Type B pancreatic cell (in vitro differentiated cells): ENCODE measurements around the gene PLEKHA6. TPM values are rescaled to one million over a fixed set of nuclear protein-coding genes. Genes with fewer than 3 reads are reported as not detected.
"Not testable (repeated sequence)": the region's sequence is repeated elsewhere in the genome, so short reads cannot be mapped to it uniquely, and the experiment has no call there.

Experiments
- DNase-seq: peaks from one replicate; pipeline ENCODE4 v3.0.0; 2021; ENCODE audit warnings: mixed read lengths; ENCODE audit not compliant: unreplicated experiment; ENCODE audit errors: extremely low spot score
- H3K27ac Mint-ChIP-seq: 2 replicates; pipeline ENCODE4 v1.8.0; 2021; ENCODE audit warnings: mild to moderate bottlenecking, mixed read lengths
- H3K27me3 Mint-ChIP-seq: 2 replicates; pipeline ENCODE4 v1.8.0; 2021; ENCODE audit warnings: mixed read lengths
- H3K36me3 Mint-ChIP-seq: 2 replicates; pipeline ENCODE4 v1.8.0; 2021; ENCODE audit warnings: mixed read lengths
- H3K4me1 Mint-ChIP-seq: one replicate; pipeline ENCODE4 v1.8.0; 2021; ENCODE audit warnings: mixed read lengths; ENCODE audit not compliant: unreplicated experiment
- H3K4me3 Mint-ChIP-seq: 2 replicates; pipeline ENCODE4 v1.8.0; 2021; ENCODE audit warnings: mild to moderate bottlenecking, mixed read lengths
- H3K9me3 Mint-ChIP-seq: 2 replicates; pipeline ENCODE4 v1.8.0; 2021; ENCODE audit warnings: mixed read lengths
- CTCF ChIP-seq: fragments of 200-600 bp; sonication (generic); conservative IDR thresholded peaks from 2 replicates; pipeline ENCODE4 v1.5.0; 2021; ENCODE audit warnings: antibody characterized with exemption, mild to moderate bottlenecking
- total RNA-seq: library from RNA; stranded (reverse); gene quantifications from 2 replicates; pipeline ENCODE4 v1.2.1, GENCODE V29; 2021; ENCODE audit warnings: low replicate concordance

The PLEKHA6 gene
- total RNA-seq, 1 donor from 2014 or later: 37.8 TPM

GRCh38 chr1:204331275-204331674, 28.5 kb downstream of the PLEKHA6 start:
- no peak for TF ChIP-seq CTCF
- no peak overlapping the region for H3K4me3 Mint-ChIP-seq
- no peaks in the 10 kb centered on the region for H3K27me3 Mint-ChIP-seq
- H3K9me3 Mint-ChIP-seq: no peaks in the 10 kb centered on the region
- no peak for DNase-seq
- H3K36me3 Mint-ChIP-seq: peaks cover 5% of the 10 kb centered on the region
- peaks cover 33% of the 10 kb centered on the region for H3K4me1 Mint-ChIP-seq
- H3K27ac Mint-ChIP-seq: peak overlapping the region; percentile 39

GRCh38 chr1:204327870-204328269, 31.9 kb downstream of the PLEKHA6 start:
- H3K4me3 Mint-ChIP-seq, H3K36me3 Mint-ChIP-seq, H3K27me3 Mint-ChIP-seq, H3K9me3 Mint-ChIP-seq, DNase-seq, H3K27ac Mint-ChIP-seq: not testable (repeated sequence)
- H3K4me1 Mint-ChIP-seq: peaks cover 31% of the 10 kb centered on the region

GRCh38 chr1:204327359-204327758, 32.4 kb downstream of the PLEKHA6 start:
- no peak overlapping the region for H3K4me3 Mint-ChIP-seq
- peaks cover 5% of the 10 kb centered on the region for H3K36me3 Mint-ChIP-seq
- no peak for DNase-seq
- H3K4me1 Mint-ChIP-seq: peaks cover 32% of the 10 kb centered on the region
- no peak for TF ChIP-seq CTCF
- H3K27me3 Mint-ChIP-seq: no peaks in the 10 kb centered on the region
- no peaks in the 10 kb centered on the region for H3K9me3 Mint-ChIP-seq
- no peak overlapping the region for H3K27ac Mint-ChIP-seq

GRCh38 chr1:204326771-204327300, 32.9 kb downstream of the PLEKHA6 start:
- peaks cover 5% of the 10 kb centered on the region for H3K36me3 Mint-ChIP-seq
- no peak overlapping the region for H3K27ac Mint-ChIP-seq
- H3K27me3 Mint-ChIP-seq: no peaks in the 10 kb centered on the region
- no peak for TF ChIP-seq CTCF
- peaks cover 37% of the 10 kb centered on the region for H3K4me1 Mint-ChIP-seq
- H3K9me3 Mint-ChIP-seq: no peaks in the 10 kb centered on the region
- no peak for DNase-seq
- H3K4me3 Mint-ChIP-seq: no peak overlapping the region

DNA sequence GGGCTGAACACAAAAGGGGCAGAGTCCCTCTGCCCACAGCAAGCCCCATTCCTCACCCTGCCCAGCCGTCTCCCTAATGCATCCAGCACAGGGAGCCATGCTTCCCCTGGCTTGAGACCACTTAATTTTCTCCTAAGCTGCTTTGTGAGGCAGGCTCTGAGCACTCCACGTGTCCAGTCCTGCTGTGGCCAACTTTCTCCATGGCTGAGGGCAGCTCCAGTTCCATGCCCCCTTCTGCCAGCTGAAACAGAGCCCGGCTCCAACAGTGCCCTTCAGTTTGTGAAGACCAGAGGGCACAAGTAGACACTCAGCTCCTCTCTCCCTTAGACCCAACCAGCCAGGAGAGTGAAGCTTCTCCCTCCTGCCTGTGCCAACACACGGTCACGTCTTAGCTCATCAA, 33.8 kb downstream of the PLEKHA6 start:
- H3K27ac Mint-ChIP-seq: no peak overlapping the region
- no peaks in the 10 kb centered on the region for H3K27me3 Mint-ChIP-seq
- no peak overlapping the region for H3K4me3 Mint-ChIP-seq
- no peaks in the 10 kb centered on the region for H3K9me3 Mint-ChIP-seq
- peaks cover 5% of the 10 kb centered on the region for H3K36me3 Mint-ChIP-seq
- TF ChIP-seq CTCF: no peak
- peaks cover 37% of the 10 kb centered on the region for H3K4me1 Mint-ChIP-seq
- no peak for DNase-seq

DNA sequence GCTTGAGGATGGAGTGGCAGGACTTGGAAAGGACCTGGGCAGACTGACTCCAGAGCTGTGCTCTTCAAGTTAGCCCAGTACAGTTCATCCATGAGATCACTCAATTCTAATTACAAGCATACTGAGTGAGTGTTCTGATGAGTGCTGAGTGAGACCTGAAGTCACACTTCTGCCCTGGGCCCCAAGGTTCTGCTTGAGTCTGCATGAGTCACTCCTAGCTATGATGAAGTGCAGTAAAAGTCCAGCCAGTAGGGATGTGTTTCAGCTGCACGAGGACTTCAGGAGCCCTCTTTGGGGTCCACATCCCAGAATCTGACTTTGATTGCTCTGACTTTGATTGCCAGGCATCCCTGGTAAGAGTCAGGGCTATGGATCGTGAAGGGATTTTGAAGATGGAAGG, 35.8 kb downstream of the PLEKHA6 start:
- TF ChIP-seq CTCF: no peak
- H3K4me1 Mint-ChIP-seq: peaks cover 49% of the 10 kb centered on the region
- no peak overlapping the region for H3K4me3 Mint-ChIP-seq
- H3K27ac Mint-ChIP-seq: no peak overlapping the region
- H3K36me3 Mint-ChIP-seq: peaks cover 1% of the 10 kb centered on the region
- H3K9me3 Mint-ChIP-seq: no peaks in the 10 kb centered on the region
- no peak for DNase-seq
- H3K27me3 Mint-ChIP-seq: no peaks in the 10 kb centered on the region
